Bronchial epithelial cell (primary cell): ENCODE results near the gene PEX10. TPM values are rescaled to one million over a fixed set of nuclear protein-coding genes. Genes with fewer than 3 reads are reported as not detected.

ENCODE experiments used
- DNase-seq: peaks from one replicate; pipeline ENCODE4 v3.0.0-alpha.2; 2010; ENCODE audit warnings: low read depth
- FAIRE-seq: peaks from 2 replicates; lab custom pipeline; 2011; peaks lifted over from hg19 to GRCh38; lab: Jason Lieb, UNC
- H3K27me3 ChIP-seq: 2 replicates; pipeline ENCODE4 v1.5.1; 2011; ENCODE audit warnings: low read length; ENCODE audit not compliant: control insufficient read depth, insufficient read depth
- H3K36me3 ChIP-seq: 2 replicates; pipeline ENCODE4 v1.5.1; 2011; ENCODE audit warnings: low read length; ENCODE audit not compliant: control insufficient read depth, insufficient read depth
- H3K4me3 ChIP-seq: 2 replicates; pipeline ENCODE4 v1.5.1; 2011; ENCODE audit warnings: mild to moderate bottlenecking, low read depth, low read length, control low read depth
- CTCF ChIP-seq: IDR thresholded peaks from 2 replicates; pipeline ENCODE4 v1.5.1; 2011; ENCODE audit warnings: mild to moderate bottlenecking, moderate library complexity, low read length, control low read depth, inconsistent platforms; ENCODE audit not compliant: insufficient read depth, severe bottlenecking
- total RNA-seq: library from RNA; depleted of rRNA; stranded (reverse); fragments of >200 nt; gene quantifications from 2 replicates; pipeline ENCODE4 v1.2.1, GENCODE V29; 2014

PEX10 gene
- total RNA-seq, 1 donor from 2014 or later: 30.0 TPM

- no peak for DNase-seq
- Histone ChIP-seq H3K36me3 (peaks cover 9% of the 10 kb centered on the region), H3K4me3 (no peak overlapping the region), H3K27me3 (no peaks in the 10 kb centered on the region)
- FAIRE-seq: no peak
- TF ChIP-seq CTCF: no peak
Measured at GRCh38 chr1:2457444-2457843, 45.1 kb upstream of the PEX10 start.

GRCh38 chr1:2455757-2456156 is 43.4 kb upstream of the PEX10 start:
- Histone ChIP-seq H3K4me3 (no peak overlapping the region), H3K36me3 (peaks cover 7% of the 10 kb centered on the region), H3K27me3 (no peaks in the 10 kb centered on the region)
- FAIRE-seq (no peak), DNase-seq (peak; percentile 13)
- TF ChIP-seq CTCF: no peak

- peaks cover 6% of the 10 kb centered on the region for H3K36me3 ChIP-seq
- no peaks in the 10 kb centered on the region for H3K27me3 ChIP-seq
- DNase-seq (no peak), FAIRE-seq (no peak)
- no peak for TF ChIP-seq CTCF
- H3K4me3 ChIP-seq: no peak overlapping the region
Measured at GRCh38 chr1:2454227-2454626, 41.9 kb upstream of the PEX10 start.

GRCh38 chr1:2452932-2453315 is 40.6 kb upstream of the PEX10 start:
- H3K4me3 ChIP-seq: no peak overlapping the region
- H3K27me3 ChIP-seq: no peaks in the 10 kb centered on the region
- no peak for TF ChIP-seq CTCF
- peaks cover 6% of the 10 kb centered on the region for H3K36me3 ChIP-seq
- DNase-seq: no peak
- FAIRE-seq: no peak

GRCh38 chr1:2452201-2452931 is 40.0 kb upstream of the PEX10 start:
- no peaks in the 10 kb centered on the region for H3K27me3 ChIP-seq
- no peak for TF ChIP-seq CTCF
- FAIRE-seq (no peak), DNase-seq (no peak)
- H3K4me3 ChIP-seq: no peak overlapping the region
- H3K36me3 ChIP-seq: peaks cover 7% of the 10 kb centered on the region

GRCh38 chr1:2451741-2452140 is 39.4 kb upstream of the PEX10 start:
- peaks cover 7% of the 10 kb centered on the region for H3K36me3 ChIP-seq
- no peak overlapping the region for H3K4me3 ChIP-seq
- H3K27me3 ChIP-seq: no peaks in the 10 kb centered on the region
- peak; percentile 93 for DNase-seq
- TF ChIP-seq CTCF: no peak
- no peak for FAIRE-seq
